HL-60 (cell line): ENCODE measurements around the gene TMEM132A.

Experiments
- GABPA ChIP-seq: IDR thresholded peaks from 2 replicates; pipeline ENCODE4 v1.6.1; 2012; ENCODE audit warnings: low read depth
- POLR2AphosphoS5 ChIP-seq: IDR thresholded peaks from 2 replicates; pipeline ENCODE4 v1.6.1; 2012; ENCODE audit warnings: low read depth
- REST ChIP-seq: IDR thresholded peaks from 2 replicates; pipeline ENCODE4 v1.6.1; 2012; ENCODE audit warnings: low read depth; ENCODE audit not compliant: insufficient replicate concordance
- TF ChIP-seq, protein P1 (sequence below): IDR thresholded peaks from one replicate; pipeline ENCODE4 v1.5.1; 2011; ENCODE audit warnings: low read length, control low read depth, inconsistent platforms; ENCODE audit not compliant: insufficient read depth

GRCh38 chr11:60902625-60903024, 21.6 kb upstream of the TMEM132A start:
- TF ChIP-seq, protein P1, sequence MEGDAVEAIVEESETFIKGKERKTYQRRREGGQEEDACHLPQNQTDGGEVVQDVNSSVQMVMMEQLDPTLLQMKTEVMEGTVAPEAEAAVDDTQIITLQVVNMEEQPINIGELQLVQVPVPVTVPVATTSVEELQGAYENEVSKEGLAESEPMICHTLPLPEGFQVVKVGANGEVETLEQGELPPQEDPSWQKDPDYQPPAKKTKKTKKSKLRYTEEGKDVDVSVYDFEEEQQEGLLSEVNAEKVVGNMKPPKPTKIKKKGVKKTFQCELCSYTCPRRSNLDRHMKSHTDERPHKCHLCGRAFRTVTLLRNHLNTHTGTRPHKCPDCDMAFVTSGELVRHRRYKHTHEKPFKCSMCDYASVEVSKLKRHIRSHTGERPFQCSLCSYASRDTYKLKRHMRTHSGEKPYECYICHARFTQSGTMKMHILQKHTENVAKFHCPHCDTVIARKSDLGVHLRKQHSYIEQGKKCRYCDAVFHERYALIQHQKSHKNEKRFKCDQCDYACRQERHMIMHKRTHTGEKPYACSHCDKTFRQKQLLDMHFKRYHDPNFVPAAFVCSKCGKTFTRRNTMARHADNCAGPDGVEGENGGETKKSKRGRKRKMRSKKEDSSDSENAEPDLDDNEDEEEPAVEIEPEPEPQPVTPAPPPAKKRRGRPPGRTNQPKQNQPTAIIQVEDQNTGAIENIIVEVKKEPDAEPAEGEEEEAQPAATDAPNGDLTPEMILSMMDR = no peak
- no peak for TF ChIP-seq POLR2AphosphoS5
- TF ChIP-seq REST = no peak
- TF ChIP-seq GABPA = no peak
